HepG2 (cell line): Measurements from ENCODE around the gene ARG2. TPM values are rescaled to one million over a fixed set of nuclear protein-coding genes. Genes with fewer than 3 reads are reported as not detected.

Experiments
- GRHL1 ChIP-seq: sonication (generic); formaldehyde crosslinking; conservative IDR thresholded peaks from 2 replicates; pipeline ENCODE4 v1.8.0; 2022; ENCODE audit warnings: missing genetic modification reagents
- HCFC1 ChIP-seq: fragments of 150-350 bp; IDR thresholded peaks from 2 replicates; pipeline ENCODE4 v1.6.1; 2014; ENCODE audit warnings: low read depth, low read length
- HNRNPL ChIP-seq: fragments of 200-400 bp; formaldehyde crosslinking; IDR thresholded peaks from 2 replicates; pipeline ENCODE4 v1.6.1; 2017; ENCODE audit warnings: mild to moderate bottlenecking, low read depth, low read length
- KMT2B ChIP-seq: IDR thresholded peaks from 2 replicates; pipeline ENCODE4 v1.6.1; 2016; ENCODE audit warnings: missing genetic modification reagents, missing compliant biosample characterization
- MAFG ChIP-seq: sonication (generic); formaldehyde crosslinking; IDR thresholded peaks from 2 replicates; pipeline ENCODE4 v1.5.1; 2020; ENCODE audit warnings: mild to moderate bottlenecking, missing genetic modification reagents
- MEIS1 ChIP-seq: sonication (generic); formaldehyde crosslinking; IDR thresholded peaks from 2 replicates; pipeline ENCODE4 v1.9.0; 2021; ENCODE audit warnings: mild to moderate bottlenecking, missing genetic modification reagents, moderate library complexity, borderline replicate concordance
- NFKBIZ ChIP-seq: IDR thresholded peaks from 2 replicates; pipeline ENCODE4 v1.6.1; 2018; ENCODE audit warnings: missing genetic modification reagents, missing compliant biosample characterization
- ONECUT2 ChIP-seq: sonication (generic); formaldehyde crosslinking; IDR thresholded peaks from 2 replicates; pipeline ENCODE4 v1.4.0; 2020; ENCODE audit warnings: missing genetic modification reagents
- TARDBP ChIP-seq: sonication (generic); formaldehyde crosslinking; IDR thresholded peaks from 2 replicates; pipeline ENCODE4 v1.8.0; 2022; ENCODE audit warnings: mild to moderate bottlenecking, missing genetic modification reagents
- ZIK1 ChIP-seq: sonication (generic); formaldehyde crosslinking; IDR thresholded peaks from 2 replicates; pipeline ENCODE4 v1.5.0; 2020; ENCODE audit warnings: mild to moderate bottlenecking, low read depth, missing genetic modification reagents, borderline replicate concordance
- ZNF251 ChIP-seq: sonication (generic); formaldehyde crosslinking; IDR thresholded peaks from 2 replicates; pipeline ENCODE4 v1.9.0; 2021; ENCODE audit warnings: mild to moderate bottlenecking, missing genetic modification reagents
- ZNF44 ChIP-seq: sonication (generic); formaldehyde crosslinking; IDR thresholded peaks from 2 replicates; pipeline ENCODE4 v1.5.1; 2020; ENCODE audit warnings: mild to moderate bottlenecking, missing genetic modification reagents
- ZNF441 ChIP-seq: sonication (generic); formaldehyde crosslinking; IDR thresholded peaks from 2 replicates; pipeline ENCODE4 v1.7.0; 2021; ENCODE audit warnings: missing genetic modification reagents, borderline replicate concordance
- ZNF512B ChIP-seq: sonication (generic); formaldehyde crosslinking; IDR thresholded peaks from 2 replicates; pipeline ENCODE4 v1.5.1; 2020; ENCODE audit warnings: missing genetic modification reagents, mild to moderate bottlenecking, borderline replicate concordance
- ZNF639 ChIP-seq: conservative IDR thresholded peaks from 2 replicates; pipeline ENCODE4 v1.6.1; 2018; ENCODE audit warnings: missing genetic modification reagents
- ZNF772 ChIP-seq: sonication (generic); formaldehyde crosslinking; IDR thresholded peaks from 2 replicates; pipeline ENCODE4 v1.5.0; 2020; ENCODE audit warnings: mild to moderate bottlenecking, missing genetic modification reagents
- polyA plus RNA-seq, 8 experiments: library from polyadenylated mRNA; depleted of rRNA in 3 of 8; stranded (reverse) in 7 of 8; unstranded in 1 of 8; fragments of >200 nt; fragmentation: Illumina TruSeq in 4 of 8; extraction: Trizol in 4 of 8; gene quantifications; 2 replicates each; pipeline versions ENCODE4 v1.2.1 to v1.2.3, GENCODE V29; 2011 to 2016; ENCODE audit warnings: low read depth in 4 of 8, missing spikeins in 1 of 8, mixed read lengths in 1 of 8; ENCODE audit not compliant: insufficient read depth in 1 of 8
- total RNA-seq, 5 experiments: library from RNA; depleted of rRNA; stranded (reverse); fragments of >200 nt; fragmentation: Illumina TruSeq; extraction: Trizol; gene quantifications; 2 replicates each; pipeline ENCODE4 v1.2.3, GENCODE V29; 2016; ENCODE audit warnings: low read depth in 1 of 5
- TF ChIP-seq, protein P1 (sequence below): IDR thresholded peaks from 2 replicates; pipeline ENCODE4 v1.6.1; 2016; ENCODE audit warnings: missing compliant biosample characterization, missing genetic modification reagents, borderline replicate concordance
- TF ChIP-seq, protein P2 (sequence below): sonication (generic); formaldehyde crosslinking; IDR thresholded peaks from 2 replicates; pipeline ENCODE4 v1.5.0; 2020; ENCODE audit warnings: mild to moderate bottlenecking, missing genetic modification reagents

The ARG2 gene
- total and polyA plus RNA-seq, 2 of the 13 experiments (the other 11 are each of a cell fraction or from before 2014, with no cell fraction given) = 37.5 to 73.6 TPM

GRCh38 chr14:67619446-67620216, at the start of gene ARG2 (continued):
- no peak for TF ChIP-seq ZNF639 (CRISPR knock-in tag)
- no peak for TF ChIP-seq ZNF512B
- no peak for TF ChIP-seq ZNF441 (CRISPR knock-in tag)
- TF ChIP-seq ZNF44 (CRISPR knock-in tag) = peak; percentile 39; the same call in 1 of the 2 replicates
- TF ChIP-seq TARDBP (CRISPR knock-in tag) = peak; percentile 67; the same call in 1 of the 2 replicates
- TF ChIP-seq ONECUT2 (CRISPR knock-in tag) = no peak
- TF ChIP-seq HCFC1 = no peak
- TF ChIP-seq, protein P1, sequence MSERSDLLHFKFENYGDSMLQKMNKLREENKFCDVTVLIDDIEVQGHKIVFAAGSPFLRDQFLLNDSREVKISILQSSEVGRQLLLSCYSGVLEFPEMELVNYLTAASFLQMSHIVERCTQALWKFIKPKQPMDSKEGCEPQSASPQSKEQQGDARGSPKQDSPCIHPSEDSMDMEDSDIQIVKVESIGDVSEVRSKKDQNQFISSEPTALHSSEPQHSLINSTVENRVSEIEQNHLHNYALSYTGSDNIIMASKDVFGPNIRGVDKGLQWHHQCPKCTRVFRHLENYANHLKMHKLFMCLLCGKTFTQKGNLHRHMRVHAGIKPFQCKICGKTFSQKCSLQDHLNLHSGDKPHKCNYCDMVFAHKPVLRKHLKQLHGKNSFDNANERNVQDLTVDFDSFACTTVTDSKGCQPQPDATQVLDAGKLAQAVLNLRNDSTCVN (CRISPR knock-in tag) = 0 out of 2 replicates have a peak, but pooled peaks have one; percentile 37
- no peak for TF ChIP-seq MAFG (CRISPR knock-in tag)
- TF ChIP-seq ZIK1 (CRISPR knock-in tag) = no peak
- TF ChIP-seq KMT2B = peak; percentile 44
- no peak for TF ChIP-seq HNRNPL
- TF ChIP-seq MEIS1 (CRISPR knock-in tag) = peak; percentile 63; the same call in 1 of the 2 replicates
- TF ChIP-seq ZNF251 (CRISPR knock-in tag) = no peak
- TF ChIP-seq GRHL1 (CRISPR knock-in tag) = no peak
- peak; percentile 82 for TF ChIP-seq ZNF772 (CRISPR knock-in tag)
- TF ChIP-seq, protein P2, sequence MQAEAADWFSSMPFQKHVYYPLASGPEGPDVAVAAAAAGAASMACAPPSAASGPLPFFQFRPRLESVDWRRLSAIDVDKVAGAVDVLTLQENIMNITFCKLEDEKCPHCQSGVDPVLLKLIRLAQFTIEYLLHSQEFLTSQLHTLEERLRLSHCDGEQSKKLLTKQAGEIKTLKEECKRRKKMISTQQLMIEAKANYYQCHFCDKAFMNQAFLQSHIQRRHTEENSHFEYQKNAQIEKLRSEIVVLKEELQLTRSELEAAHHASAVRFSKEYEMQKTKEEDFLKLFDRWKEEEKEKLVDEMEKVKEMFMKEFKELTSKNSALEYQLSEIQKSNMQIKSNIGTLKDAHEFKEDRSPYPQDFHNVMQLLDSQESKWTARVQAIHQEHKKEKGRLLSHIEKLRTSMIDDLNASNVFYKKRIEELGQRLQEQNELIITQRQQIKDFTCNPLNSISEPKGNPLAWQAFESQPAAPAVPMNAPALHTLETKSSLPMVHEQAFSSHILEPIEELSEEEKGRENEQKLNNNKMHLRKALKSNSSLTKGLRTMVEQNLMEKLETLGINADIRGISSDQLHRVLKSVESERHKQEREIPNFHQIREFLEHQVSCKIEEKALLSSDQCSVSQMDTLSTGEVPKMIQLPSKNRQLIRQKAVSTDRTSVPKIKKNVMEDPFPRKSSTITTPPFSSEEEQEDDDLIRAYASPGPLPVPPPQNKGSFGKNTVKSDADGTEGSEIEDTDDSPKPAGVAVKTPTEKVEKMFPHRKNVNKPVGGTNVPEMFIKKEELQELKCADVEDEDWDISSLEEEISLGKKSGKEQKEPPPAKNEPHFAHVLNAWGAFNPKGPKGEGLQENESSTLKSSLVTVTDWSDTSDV (CRISPR knock-in tag) = no peak
- 0 out of 2 replicates have a peak, but pooled peaks have one; percentile 13 for TF ChIP-seq NFKBIZ (CRISPR knock-in tag)
